HG02678 (cell line): Measurements from ENCODE around the gene GNL3L.
"Not testable (repeated sequence)": the region's sequence is repeated elsewhere in the genome, so short reads cannot be mapped to it uniquely, and the experiment has no call there.

Experiments
- ATAC-seq: cut with Tn5 transposase; IDR thresholded peaks from one replicate; pipeline ENCODE4 v1.9.1; 2021; ENCODE audit warnings: mild to moderate bottlenecking, moderate library complexity; ENCODE audit not compliant: unreplicated experiment

Gene GNL3L, protein sequence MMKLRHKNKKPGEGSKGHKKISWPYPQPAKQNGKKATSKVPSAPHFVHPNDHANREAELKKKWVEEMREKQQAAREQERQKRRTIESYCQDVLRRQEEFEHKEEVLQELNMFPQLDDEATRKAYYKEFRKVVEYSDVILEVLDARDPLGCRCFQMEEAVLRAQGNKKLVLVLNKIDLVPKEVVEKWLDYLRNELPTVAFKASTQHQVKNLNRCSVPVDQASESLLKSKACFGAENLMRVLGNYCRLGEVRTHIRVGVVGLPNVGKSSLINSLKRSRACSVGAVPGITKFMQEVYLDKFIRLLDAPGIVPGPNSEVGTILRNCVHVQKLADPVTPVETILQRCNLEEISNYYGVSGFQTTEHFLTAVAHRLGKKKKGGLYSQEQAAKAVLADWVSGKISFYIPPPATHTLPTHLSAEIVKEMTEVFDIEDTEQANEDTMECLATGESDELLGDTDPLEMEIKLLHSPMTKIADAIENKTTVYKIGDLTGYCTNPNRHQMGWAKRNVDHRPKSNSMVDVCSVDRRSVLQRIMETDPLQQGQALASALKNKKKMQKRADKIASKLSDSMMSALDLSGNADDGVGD

DNA sequence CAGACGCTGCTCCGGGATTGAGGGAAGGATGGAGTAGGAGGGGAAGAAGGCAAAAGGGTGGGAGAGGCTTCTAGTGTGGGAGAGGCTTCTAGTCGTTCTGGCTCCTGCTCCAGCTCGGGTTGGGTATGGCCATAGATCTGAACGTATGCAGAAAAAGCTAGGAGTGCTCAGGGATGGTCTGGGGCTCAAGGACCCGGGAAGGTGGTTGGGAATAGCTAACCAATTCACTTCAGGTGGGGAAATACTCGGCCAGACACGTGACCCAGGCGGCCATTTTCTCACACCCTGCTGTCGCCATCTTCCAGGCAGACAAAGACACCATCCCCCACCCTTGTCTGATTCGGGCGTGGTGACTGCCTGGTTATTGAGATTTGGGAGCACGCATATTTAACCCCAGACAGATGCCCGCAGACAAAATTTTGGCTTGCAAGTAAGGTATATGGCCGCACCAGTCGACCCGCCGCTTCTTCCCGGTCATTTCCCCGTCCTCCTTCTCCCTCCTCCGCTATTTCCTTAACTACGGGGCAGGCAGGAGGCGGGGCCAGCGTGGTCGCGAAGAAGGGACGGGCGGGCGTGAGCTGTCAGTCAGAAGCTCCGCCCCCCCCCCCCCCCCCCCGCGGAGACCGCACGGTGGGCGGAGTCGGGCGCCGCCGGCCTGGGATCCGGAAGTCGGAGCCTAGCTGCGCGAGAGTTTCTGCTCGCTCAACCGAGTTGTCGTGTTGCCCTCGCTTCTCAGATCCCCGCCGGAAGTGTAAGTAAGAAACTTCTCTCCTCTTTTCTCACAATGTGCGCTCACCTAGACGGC is at the start of gene GNL3L:
TSS of gene GNL3L (plus strand) at position 668 of the 805 bp plus-strand sequence. CDS start 2,348 bp downstream, outside the sequence.
- ATAC-seq = peak; percentile 80

DNA sequence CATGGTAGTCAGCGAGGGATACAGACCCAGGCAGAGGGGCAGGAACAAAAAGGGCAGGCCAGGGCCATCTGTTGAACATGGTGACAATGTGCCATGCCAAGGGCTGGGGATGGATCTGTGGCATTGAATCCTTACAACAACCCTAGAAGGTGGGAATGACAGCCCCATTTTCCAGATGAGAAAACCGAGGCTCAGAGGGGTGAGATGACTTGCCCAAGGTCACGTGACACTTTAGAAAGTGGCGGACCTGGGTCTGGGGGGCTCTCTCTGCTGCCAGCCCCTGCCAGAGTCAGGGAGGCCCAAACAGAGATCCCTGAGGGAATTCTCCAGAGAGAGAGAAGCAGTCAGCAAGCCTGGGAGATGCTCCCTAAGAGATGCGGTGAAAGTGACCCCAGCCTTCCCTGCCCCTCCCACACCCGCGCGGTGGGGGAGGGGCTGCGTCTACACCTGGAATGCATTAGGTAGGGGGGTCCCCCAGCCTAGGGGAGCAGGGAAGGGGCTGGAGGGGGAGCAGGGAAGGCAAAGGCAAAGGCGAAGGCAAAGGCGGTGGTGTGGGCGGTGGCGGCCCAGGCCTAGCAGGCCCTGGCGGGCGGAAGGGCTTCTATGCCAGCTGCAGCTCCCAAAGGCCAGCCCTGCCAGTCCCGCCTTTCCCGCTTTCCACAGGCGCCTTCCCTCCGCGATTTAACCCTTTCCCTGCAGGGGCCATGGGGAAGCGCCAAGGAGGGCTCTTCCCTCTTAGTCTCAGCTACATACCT is 47.0 kb upstream of the GNL3L start:
- no peak for ATAC-seq

DNA sequence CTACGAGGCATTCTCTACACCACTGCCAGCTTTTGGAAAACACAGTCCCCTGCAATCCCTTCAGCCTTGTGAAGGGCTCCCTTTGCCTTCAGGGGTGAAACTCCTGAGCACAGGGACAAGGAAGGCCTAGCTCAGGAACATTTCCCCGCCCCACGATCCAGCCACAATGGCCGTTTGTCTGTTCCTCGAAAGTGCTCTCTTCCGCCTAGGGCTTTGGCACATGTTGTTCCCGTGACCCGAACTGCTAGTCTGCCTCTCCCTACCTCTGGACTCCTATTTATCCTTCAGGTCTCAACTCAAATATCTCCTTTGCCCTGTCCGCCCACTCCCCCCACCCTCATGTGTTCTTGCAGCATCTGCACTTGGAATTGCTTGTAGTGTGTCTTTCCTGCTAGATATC is 46.1 kb upstream of the GNL3L start:
- no peak for ATAC-seq

DNA sequence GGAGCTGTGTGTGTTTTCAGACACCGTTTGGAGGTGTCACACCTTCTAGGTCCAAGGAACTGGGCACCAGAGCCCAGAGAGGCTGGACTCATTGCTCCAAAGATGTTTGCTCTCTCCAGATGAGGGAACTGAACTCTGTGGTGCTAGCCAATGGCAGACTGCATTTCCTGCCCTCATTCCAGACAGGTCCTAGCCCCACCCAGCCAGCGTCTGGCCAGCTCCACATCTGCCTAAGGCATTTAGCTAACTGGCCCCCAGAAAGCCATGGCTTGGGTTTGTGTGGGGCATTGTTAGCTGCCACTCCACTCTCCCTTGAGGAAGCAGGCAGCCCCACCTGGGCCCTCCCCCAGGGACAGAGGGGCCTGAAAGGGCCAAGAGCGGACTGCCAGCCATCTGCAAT is 45.4 kb upstream of the GNL3L start:
- no peak for ATAC-seq

DNA sequence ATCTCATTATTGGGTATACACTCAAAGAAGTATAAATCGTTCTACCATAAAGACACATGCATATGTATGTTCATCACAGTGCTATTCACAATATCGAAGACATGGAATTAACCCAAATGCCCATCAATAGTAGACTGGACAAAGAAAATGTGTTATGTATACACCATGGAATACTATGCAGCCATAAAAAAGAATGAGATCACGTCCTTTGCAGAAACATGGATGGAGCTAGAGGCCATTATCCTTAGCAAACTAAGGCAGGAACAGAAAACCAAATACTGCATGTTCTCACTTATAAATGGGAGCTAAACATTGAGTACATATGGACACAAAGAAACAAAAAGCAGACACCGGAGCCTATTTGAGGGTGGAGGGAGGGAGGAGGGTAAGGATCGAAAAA is 40.2 kb upstream of the GNL3L start:
- ATAC-seq = not testable (repeated sequence)

DNA sequence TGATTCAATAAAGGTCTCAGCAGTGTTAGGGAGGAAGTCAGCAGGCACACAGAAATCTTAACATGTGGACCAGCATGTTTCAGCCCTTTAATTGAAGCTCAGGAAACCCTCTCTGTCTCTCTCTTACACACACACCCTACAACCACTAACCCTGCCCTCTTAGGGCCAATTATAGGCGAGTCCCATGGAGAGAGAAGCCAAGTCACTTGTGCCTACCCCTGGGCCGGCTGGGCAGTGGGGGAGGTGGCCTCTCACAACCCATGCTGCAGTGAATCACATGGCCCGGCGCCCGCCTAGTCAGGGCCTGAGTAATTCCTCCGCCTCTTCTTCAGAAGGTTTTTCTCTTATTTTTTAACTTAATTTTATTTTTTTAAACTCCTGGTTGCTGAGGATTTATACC is 37.7 kb upstream of the GNL3L start:
- no peak for ATAC-seq

DNA sequence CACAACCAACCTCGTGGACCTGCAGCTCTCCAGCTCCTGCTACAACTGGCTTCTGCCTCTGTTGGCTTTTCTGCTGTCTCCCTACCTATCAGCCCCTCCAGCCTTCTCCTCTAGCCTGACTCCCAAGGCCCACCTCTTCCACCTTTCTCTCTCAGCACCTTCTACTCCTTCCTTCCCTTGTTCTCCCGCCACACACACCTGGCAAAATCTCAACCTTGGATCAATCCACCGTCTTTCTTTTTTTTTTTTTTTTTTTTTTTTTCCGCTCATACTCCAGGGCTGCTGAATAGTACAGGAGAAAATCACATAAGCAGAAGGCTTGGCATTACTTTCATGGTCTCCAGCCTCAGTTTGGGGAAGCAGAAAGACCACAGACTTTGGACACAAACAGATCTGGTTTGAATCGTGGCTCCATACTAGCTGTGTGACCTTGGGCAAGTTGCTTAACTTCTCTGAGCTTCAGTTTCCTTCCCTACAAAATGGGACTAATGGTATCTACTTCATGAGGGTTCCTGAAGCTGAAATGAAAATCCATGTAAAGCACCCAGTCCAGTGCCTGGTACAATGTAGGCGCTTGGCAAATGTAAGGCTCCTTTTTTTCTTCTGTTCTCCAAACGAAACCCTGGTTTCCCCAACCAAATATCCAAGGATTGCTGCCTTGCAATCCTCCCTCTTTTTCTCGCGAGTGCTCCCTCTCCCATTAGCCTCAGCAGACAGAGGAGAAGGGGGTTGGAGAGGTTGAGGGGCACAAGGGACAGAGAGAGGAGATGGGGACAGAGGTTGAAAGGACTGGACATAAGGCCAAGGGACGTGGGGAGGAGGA is 35.6 kb upstream of the GNL3L start:
- ATAC-seq = no peak

DNA sequence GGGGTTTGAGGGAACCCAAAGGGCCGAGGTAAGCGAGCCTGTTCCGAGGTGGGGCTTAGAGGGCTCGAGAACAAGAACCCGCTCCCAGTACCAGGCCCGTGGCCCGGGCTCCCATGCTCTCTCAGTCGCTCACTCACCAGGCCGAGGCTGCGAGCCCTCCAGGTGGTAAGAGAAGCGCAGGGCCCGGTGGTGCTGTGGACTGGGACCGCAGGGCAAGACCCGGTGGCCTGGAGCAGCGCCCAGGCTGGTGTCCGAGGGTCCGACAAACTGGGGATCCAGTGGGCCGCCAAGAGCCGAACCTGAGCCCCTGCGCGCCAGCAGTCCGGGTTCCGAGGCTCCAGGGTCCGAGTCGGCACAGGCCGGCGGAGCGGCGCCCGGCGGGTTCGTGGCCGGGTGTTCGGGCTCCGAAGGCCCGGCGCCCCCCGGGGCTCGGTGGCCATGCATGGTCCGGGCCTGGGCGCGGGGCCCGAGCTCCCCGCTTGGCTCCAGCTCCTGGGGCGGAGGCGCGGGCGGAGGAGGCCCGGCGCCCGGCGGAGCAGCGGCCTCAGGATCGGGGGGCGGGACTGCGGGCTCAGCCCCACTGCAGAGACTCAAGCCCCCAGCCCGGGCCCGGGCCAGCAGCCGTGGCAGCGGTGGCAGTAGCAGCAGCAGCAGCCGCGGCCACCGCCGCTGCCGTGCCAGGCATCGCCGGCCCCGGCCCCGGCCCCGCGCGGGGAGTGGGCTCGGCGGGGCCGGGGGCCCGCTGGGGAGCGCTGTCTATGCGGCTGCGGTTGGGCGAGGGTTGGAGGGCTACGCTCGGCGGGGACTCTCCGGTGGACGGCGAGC is 34.8 kb upstream of the GNL3L start:
- ATAC-seq = no peak

DNA sequence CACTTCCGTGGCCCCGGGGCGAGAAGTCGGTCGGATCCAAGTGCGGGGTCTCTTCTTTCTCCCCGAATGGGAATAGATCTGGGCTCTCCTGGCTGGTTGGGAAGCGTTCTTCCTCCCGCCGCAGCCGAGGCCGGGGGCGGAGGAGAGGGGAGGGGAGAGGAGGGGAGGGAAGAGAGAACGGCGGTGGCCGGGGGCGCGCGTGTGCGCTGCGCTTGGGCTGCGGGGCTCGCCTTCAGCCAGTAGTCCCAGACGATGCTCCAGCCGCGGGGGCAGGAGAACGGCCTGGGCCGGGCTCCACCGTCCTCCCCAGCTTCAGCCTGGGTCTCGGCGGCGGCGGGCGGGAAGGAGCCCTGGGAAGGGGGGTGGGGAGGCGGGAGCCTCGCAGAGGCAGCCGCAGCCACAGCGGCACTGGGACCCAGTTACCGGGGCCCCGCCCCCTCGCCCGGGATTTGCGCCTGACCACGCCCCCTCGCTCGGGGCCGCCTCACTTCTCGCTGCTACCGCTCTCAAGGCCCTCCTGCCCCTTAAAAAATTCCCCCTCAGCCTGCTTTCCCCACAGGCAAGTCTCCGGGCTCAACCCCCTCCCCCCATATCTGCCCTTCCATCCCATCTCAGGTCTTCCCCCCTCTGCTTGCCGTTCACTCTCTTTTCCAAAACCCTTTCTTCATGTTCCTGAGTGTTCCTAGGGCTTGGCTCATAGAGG is 34.1 kb upstream of the GNL3L start, which contains the start of gene FGD1:
TSS of gene FGD1 (minus strand) at position 421 of the 703 bp plus-strand sequence. CDS start 802 bp downstream, outside the sequence.
- no peak for ATAC-seq

DNA sequence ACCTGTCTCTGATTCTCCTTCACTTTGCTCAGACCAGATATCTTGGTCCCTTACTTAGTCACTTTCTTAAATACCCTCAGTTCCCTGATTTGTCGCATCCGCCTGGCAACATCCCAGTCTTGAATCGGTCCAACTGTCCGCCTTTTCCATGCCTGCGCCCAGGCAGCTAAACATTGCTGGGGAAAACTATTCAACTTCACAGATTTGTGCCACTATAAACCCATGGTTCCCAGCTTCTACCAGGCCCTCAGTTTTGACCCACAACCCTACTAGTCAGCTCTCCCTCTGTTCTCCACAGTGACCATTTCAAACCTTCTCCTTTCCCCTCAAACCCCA is 33.5 kb upstream of the GNL3L start:
- ATAC-seq = no peak

DNA sequence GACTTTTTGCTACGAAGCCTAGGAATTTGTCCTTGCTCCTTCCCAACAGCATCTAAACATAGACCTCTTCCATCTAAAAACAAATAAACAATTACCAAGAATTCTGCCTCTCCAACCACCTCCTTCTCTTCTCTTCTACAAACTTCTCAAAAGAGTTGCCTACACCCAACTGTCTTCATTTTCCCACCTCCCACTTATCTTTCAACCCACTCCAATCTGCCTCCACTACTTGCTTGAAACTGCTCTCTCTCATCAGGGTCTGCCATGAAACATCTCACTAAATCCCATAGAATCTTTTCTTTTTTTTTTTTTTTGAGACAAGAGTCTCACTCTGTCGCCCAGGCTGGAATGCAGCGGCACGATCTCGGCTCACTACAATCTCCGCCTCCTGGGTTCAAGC is 33.1 kb upstream of the GNL3L start:
- ATAC-seq = no peak

DNA sequence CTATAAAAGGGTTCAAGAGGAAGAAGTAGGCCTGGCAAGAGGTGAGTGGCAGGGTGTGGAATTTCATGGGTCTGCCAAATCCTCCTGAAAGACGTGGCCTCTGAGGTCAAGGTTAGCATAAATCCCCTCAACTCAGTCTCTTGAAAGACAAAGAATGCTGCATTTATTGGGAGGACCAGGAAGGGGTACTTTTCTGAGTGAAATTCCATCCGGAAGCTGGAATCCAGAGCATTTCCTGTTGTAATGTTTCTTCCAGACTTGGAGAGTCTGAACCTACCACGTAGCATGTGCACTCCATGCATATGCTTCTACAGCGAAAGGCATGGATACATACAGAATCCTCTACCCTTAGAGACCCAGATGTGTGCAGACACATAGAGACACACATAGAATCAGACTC is 20.6 kb upstream of the GNL3L start:
- no peak for ATAC-seq

DNA sequence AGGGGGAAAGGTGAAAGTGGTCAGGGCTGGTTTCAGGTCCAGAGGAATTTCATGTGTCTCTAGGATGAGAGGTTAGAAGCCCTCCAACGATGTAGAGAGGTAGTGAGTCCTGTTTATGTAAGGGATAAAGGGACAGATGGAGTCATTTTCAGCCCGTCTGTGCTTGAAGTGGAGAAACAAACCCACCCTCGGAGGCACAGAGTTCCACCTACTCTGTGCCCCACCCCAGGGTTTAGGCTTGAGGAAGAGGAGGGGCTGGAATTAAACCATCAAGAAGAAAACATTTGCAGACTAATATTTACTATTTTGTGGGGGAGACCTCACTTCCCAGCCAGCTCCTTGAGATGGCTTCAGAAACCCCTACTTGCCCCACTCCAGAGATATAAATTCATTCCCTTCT is 868 bp upstream of the GNL3L start:
- no peak for ATAC-seq

DNA sequence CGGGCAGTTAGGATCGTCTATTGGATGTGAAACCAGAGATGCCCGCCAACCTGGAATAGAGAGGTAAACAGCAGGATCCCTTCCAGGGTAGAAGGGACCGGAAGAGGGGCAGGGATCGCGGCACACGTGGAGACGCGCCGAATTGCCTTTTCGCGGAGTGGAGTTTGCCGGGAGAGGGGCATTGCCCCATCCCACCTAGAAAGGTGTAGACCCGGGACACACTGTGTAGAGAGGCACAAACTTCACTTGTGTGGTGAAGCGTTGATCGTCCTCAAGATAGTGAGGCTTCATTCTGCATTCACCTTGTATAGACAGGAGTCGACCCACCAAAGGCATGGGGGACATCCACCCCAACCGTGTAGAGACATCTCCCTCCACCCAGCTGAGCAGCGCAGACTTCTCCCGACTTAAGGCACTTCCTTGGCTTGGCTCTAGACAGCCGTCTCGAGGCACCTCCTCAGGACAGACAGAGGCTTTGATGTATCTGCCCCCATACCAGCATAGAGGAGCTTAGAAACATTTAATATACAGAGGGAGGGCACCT is 410 bp downstream of the GNL3L start:
- peak; percentile 6 for ATAC-seq

DNA sequence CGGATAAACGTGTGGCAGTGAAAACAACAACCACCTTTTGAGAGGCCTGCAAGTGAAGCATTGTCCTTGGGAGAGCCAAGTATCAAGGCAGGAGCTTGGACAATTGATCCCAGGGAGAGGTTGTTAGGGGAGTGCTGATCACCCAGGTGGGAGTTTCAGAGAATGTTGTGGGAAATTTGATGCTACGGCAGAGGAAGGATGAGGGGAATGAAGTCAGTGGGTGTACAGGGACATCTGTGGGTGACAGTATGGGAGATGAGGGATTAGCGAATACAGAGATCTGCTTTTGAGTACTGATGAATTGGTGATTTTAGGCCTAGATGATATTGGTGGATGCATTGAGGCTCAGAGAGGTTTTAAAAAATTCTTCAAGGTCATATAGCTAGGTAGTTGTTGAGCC is 4.3 kb downstream of the GNL3L start:
- no peak for ATAC-seq

DNA sequence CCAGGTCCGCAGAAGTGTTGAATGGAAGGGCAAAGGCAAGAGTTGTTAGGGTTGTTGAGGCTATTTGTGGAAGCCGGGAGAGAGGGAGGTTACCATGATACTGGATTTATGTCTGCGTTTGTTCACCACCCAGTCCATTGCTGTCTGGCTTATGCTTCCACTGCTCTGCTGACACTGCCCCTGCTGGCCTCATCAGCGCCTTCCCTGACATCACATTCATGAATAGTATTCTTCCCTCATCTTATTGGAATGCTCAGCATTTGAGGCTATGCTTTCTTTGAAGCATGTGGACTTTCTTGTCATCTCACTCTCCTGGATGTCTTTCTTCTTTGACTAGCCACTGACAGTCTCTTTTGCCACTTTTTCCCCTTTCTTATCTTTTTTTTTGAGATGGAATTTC is 10.3 kb downstream of the GNL3L start:
- ATAC-seq = no peak

DNA sequence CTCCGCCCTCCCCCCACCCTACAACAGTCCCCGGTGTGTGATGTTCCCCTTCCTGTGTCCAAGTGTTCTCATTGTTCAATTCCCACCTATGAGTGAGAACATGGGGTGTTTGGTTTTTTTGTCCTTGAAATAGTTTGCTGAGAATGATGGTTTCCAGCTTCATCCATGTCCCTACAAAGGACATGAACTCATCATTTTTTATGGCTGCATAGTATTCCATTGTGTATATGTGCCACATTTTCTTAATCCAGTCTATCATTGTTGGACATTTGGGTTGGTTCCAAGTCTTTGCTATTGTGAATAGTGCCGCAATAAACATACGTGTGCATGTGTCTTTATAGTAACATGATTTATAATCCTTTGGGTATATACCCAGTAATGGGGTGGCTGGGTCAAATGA is 12.2 kb downstream of the GNL3L start:
- not testable (repeated sequence) for ATAC-seq

DNA sequence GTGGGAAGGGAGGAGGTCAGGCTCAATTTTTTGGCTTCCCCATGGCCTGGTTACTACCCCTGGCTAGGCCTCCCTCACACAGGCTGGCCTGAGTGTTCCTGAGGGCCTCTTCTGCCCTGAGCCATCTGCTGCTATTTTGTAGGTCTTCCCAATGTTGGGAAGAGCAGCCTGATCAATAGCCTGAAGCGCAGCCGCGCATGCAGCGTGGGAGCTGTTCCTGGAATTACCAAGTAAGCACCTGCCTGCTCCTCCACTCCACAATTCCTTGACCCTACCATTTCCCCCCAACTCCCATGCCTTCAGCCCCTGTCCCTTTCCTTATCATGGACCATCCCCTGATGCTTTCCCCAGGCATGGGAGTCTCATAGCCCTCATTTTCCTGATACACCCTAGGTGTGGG is 20.8 kb downstream of the GNL3L start:
- ATAC-seq = no peak
